ENCODE results near the gene TNIK. TPM values are rescaled to one million over a fixed set of nuclear protein-coding genes. Genes with fewer than 3 reads are reported as not detected.

TNIK gene
- total RNA-seq, 2 donors from 2014 or later: 5.6 to 47.1 TPM

DNA sequence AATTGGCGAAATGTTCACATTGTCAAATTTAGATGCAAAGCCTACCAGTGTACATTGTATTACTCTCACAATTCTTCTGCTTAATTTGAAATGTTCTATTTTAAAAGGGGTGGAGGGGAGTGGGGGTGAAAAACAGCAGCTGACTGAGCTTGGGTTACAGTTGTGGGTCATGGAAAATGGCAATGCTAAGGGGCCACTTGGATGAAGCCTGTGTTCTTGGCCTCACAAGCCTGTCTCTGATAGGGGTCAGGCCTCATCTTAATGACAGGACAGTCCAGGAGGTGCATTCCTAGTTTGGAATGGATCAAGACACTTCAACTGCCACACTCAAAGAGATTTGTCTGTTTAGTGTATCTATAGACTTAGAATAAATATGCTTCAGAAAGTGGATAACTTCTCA lies 158.2 kb downstream of the TNIK start:
- 96% methylated on average over 1 of the region's 1 CpG for WGBS
- no peaks in the 10 kb centered on the region for H3K36me3 ChIP-seq
- DNase-seq (ENCODE audit: low spot score): no peak
- H3K27ac ChIP-seq: no peak overlapping the region
- no peak overlapping the region for H3K4me3 ChIP-seq
- no peaks in the 10 kb centered on the region for H3K9me3 ChIP-seq
- intact Hi-C loops (cut with DNase I): no loop called here
- TF ChIP-seq POLR2AphosphoS5 (IDR thresholded peaks at IDR 0.05) (no peak), POLR2A (IDR thresholded peaks at IDR 0.05) (no peak), CTCF (IDR thresholded peaks at IDR 0.05) (no peak)
- no peaks in the 10 kb centered on the region for H3K4me1 ChIP-seq (replicated peaks)
- no peaks in the 10 kb centered on the region for H3K27me3 ChIP-seq (replicated peaks; ENCODE audit: insufficient read depth)

- no peak for DNase-seq (ENCODE audit: low spot score)
- H3K36me3 ChIP-seq: no peaks in the 10 kb centered on the region
- H3K9me3 ChIP-seq: no peaks in the 10 kb centered on the region
- H3K27ac ChIP-seq: no peak overlapping the region
- 100% methylated on average over 1 of the region's 1 CpG for WGBS
- intact Hi-C loops (cut with DNase I): no loop called here
- H3K27me3 ChIP-seq (replicated peaks; ENCODE audit: insufficient read depth): no peaks in the 10 kb centered on the region
- H3K4me1 ChIP-seq (replicated peaks): no peaks in the 10 kb centered on the region
- H3K4me3 ChIP-seq: no peak overlapping the region
- TF ChIP-seq POLR2A (IDR thresholded peaks at IDR 0.05) (no peak), CTCF (IDR thresholded peaks at IDR 0.05) (no peak), POLR2AphosphoS5 (IDR thresholded peaks at IDR 0.05) (no peak)
These were observed 159.2 kb downstream of the TNIK start for GRCh38 chr3:171301002-171301401.

DNA sequence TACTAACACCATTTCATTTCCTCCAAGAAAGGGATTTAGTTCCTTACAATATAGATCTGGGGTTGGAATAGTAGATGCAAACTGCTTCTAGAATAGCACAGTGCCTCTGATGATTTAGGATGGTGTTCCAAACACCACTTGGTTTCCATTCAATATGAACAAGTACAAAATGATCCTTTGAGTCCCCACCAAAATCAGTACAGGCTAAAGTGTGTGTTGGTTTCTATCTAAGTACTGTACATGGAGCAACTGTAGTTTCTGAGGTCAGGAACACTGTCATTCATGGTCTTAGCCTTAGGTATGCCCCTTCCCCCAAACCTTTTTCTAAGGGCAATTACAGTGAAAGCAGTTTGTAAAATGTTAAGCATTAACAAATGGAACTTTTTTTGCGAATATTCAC lies 162.3 kb downstream of the TNIK start:
- Histone ChIP-seq H3K27me3 (replicated peaks; ENCODE audit: insufficient read depth) (no peaks in the 10 kb centered on the region), H3K9me3 (no peaks in the 10 kb centered on the region), H3K36me3 (no peaks in the 10 kb centered on the region), H3K4me1 (replicated peaks) (no peaks in the 10 kb centered on the region), H3K4me3 (no peak overlapping the region), H3K27ac (no peak overlapping the region)
- WGBS: 87% methylated on average over 1 of the region's 1 CpG
- DNase-seq (ENCODE audit: low spot score): no peak
- TF ChIP-seq POLR2A (IDR thresholded peaks at IDR 0.05) (no peak), CTCF (IDR thresholded peaks at IDR 0.05) (no peak), POLR2AphosphoS5 (IDR thresholded peaks at IDR 0.05) (no peak)
- intact Hi-C loops (cut with DNase I): no loop called here

- TF ChIP-seq POLR2AphosphoS5 (IDR thresholded peaks at IDR 0.05) (no peak), POLR2A (IDR thresholded peaks at IDR 0.05) (no peak), CTCF (IDR thresholded peaks at IDR 0.05) (no peak)
- intact Hi-C loops (cut with DNase I): no loop called here
These were observed 163.0 kb downstream of the TNIK start for GRCh38 chr3:171297207-171297606.

DNA sequence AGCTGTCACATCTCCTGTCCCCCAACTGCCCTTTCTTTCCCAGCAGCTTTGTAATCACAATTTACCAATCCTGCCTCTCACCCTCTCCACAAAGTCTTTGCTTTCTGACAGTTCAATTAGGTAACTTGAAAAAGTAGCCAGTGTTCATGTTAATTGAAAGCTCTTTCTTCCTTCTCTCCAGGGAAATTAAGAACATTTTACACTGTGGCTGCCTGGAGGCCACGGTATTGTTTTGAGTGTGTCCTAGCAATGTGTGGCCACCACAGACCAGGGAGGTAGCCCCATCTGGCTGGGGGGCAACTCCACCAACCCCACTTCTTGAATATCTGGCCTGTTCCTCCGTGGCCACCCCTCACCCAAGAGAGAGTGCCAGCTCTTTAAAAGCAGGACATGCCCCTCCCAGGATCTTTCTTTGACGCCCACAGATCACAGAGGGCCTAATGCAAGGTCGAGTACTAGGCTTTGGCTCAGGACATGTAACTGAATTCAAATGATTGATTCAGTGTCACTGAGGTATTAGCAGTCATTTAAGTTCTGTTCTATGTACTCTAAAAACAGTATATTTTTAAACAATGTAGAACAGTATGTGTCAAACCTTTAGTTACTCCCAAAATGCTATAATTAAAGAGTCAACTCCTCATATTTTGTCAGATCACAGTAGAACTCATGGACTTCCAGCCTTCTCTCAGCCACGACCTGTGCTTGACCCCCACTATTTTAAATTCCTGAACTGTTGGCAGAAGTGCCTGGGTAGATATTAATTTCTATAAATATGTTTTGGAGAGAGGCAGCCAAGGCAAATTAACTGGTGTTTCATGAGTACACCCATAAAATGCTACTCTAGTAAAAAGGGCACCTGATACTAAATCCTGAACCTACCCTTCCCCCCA lies 164.5 kb downstream of the TNIK start:
- H3K4me1 ChIP-seq (replicated peaks): no peaks in the 10 kb centered on the region
- no peaks in the 10 kb centered on the region for H3K27me3 ChIP-seq (replicated peaks; ENCODE audit: insufficient read depth)
- no peaks in the 10 kb centered on the region for H3K36me3 ChIP-seq
- no peaks in the 10 kb centered on the region for H3K9me3 ChIP-seq
- no peak overlapping the region for H3K27ac ChIP-seq
- no peak overlapping the region for H3K4me3 ChIP-seq
- intact Hi-C loops (cut with DNase I): no loop called here
- 52% methylated on average over 5 of the region's 5 CpGs for WGBS
- DNase-seq (ENCODE audit: low spot score): no peak
- TF ChIP-seq POLR2AphosphoS5 (IDR thresholded peaks at IDR 0.05): peak; percentile 35
- TF ChIP-seq CTCF (IDR thresholded peaks at IDR 0.05): no peak
- no peak for TF ChIP-seq POLR2A (IDR thresholded peaks at IDR 0.05)

More at GRCh38 chr3:171297207-171297606, 163.0 kb downstream of the TNIK start:
- Histone ChIP-seq H3K36me3 (no peaks in the 10 kb centered on the region), H3K27ac (no peak overlapping the region), H3K4me3 (no peak overlapping the region), H3K27me3 (replicated peaks; ENCODE audit: insufficient read depth) (no peaks in the 10 kb centered on the region), H3K9me3 (no peaks in the 10 kb centered on the region), H3K4me1 (replicated peaks) (no peaks in the 10 kb centered on the region)
- 57% methylated on average over 2 of the region's 2 CpGs for WGBS
- DNase-seq (ENCODE audit: low spot score): no peak

Measured in prostate gland (tissue), 2 donors.